ENCODE results near the gene CNGB1. TPM values are rescaled to one million over a fixed set of nuclear protein-coding genes. Genes with fewer than 3 reads are reported as not detected.

CNGB1 gene
- polyA plus RNA-seq, 1 donor from 2014 or later: 20.7 TPM

- Histone ChIP-seq H2AFZ (ENCODE audit: low read depth, low read length) (no peak overlapping the region), H3K27ac (ENCODE audit: low read length) (no peak overlapping the region), H3K4me3 (ENCODE audit: low read length) (no peak overlapping the region), H3K4me2 (ENCODE audit: low read length) (no peak overlapping the region), H3K9me3 (ENCODE audit: low read length) (no peaks in the 10 kb centered on the region), H3K9ac (ENCODE audit: low read length) (no peak overlapping the region), H3K27me3 (ENCODE audit: insufficient read depth, low read depth, low read length) (no peaks in the 10 kb centered on the region), H3K36me3 (ENCODE audit: insufficient read depth, low read length) (no peaks in the 10 kb centered on the region), H3F3A (ENCODE audit: insufficient read depth, low read length, poor library complexity, severe bottlenecking) (no peaks in the 10 kb centered on the region), H4K20me1 (ENCODE audit: insufficient read depth) (no peaks in the 10 kb centered on the region), H3K9me2 (ENCODE audit: insufficient read depth, low read length) (no peaks in the 10 kb centered on the region), H3K79me2 (replicated peaks; ENCODE audit: insufficient read depth, low read length) (no peaks in the 10 kb centered on the region)
- TF ChIP-seq CTCF (IDR thresholded peaks at IDR 0.05; ENCODE audit: poor library complexity, severe bottlenecking) (no peak), TAF1 (IDR thresholded peaks at IDR 0.05; ENCODE audit: low read depth) (no peak), EP300 (conservative IDR thresholded peaks at IDR 0.05; ENCODE audit: poor library complexity, severe bottlenecking) (no peak), MXI1 (conservative IDR thresholded peaks at IDR 0.05; ENCODE audit: poor library complexity, severe bottlenecking) (no peak), RAD21 (conservative IDR thresholded peaks at IDR 0.05) (no peak), POLR2AphosphoS5 (IDR thresholded peaks at IDR 0.05) (no peak), REST (IDR thresholded peaks at IDR 0.05; ENCODE audit: borderline replicate concordance) (no peak), SMC3 (conservative IDR thresholded peaks at IDR 0.05; ENCODE audit: poor library complexity) (no peak), EZH2 (IDR thresholded peaks at IDR 0.05; ENCODE audit: borderline replicate concordance, insufficient read depth, low read length, poor library complexity, severe bottlenecking) (no peak)
Measured at GRCh38 chr16:57941016-57941664, 29.8 kb downstream of the CNGB1 start.

GRCh38 chr16:57940382-57940966 is 30.5 kb downstream of the CNGB1 start:
- H2AFZ ChIP-seq (ENCODE audit: low read depth, low read length): no peak overlapping the region
- H3K4me3 ChIP-seq (ENCODE audit: low read length): no peak overlapping the region
- no peak overlapping the region for H3K9ac ChIP-seq (ENCODE audit: low read length)
- TF ChIP-seq REST (IDR thresholded peaks at IDR 0.05; ENCODE audit: borderline replicate concordance) (no peak), MXI1 (conservative IDR thresholded peaks at IDR 0.05; ENCODE audit: poor library complexity, severe bottlenecking) (no peak), SMC3 (conservative IDR thresholded peaks at IDR 0.05; ENCODE audit: poor library complexity) (no peak), RAD21 (conservative IDR thresholded peaks at IDR 0.05) (no peak), POLR2AphosphoS5 (IDR thresholded peaks at IDR 0.05) (no peak), EZH2 (IDR thresholded peaks at IDR 0.05; ENCODE audit: borderline replicate concordance, insufficient read depth, low read length, poor library complexity, severe bottlenecking) (no peak), EP300 (conservative IDR thresholded peaks at IDR 0.05; ENCODE audit: poor library complexity, severe bottlenecking) (no peak), CTCF (IDR thresholded peaks at IDR 0.05; ENCODE audit: poor library complexity, severe bottlenecking) (no peak)
- H3K9me2 ChIP-seq (ENCODE audit: insufficient read depth, low read length): no peaks in the 10 kb centered on the region
- H3K4me2 ChIP-seq (ENCODE audit: low read length): no peak overlapping the region
- H3F3A ChIP-seq (ENCODE audit: insufficient read depth, low read length, poor library complexity, severe bottlenecking): no peaks in the 10 kb centered on the region
- H4K20me1 ChIP-seq (ENCODE audit: insufficient read depth): no peaks in the 10 kb centered on the region
- no peak overlapping the region for H3K27ac ChIP-seq (ENCODE audit: low read length)
- no peaks in the 10 kb centered on the region for H3K36me3 ChIP-seq (ENCODE audit: insufficient read depth, low read length)
- no peaks in the 10 kb centered on the region for H3K9me3 ChIP-seq (ENCODE audit: low read length)
- no peaks in the 10 kb centered on the region for H3K27me3 ChIP-seq (ENCODE audit: insufficient read depth, low read depth, low read length)
- no peaks in the 10 kb centered on the region for H3K79me2 ChIP-seq (replicated peaks; ENCODE audit: insufficient read depth, low read length)

All from neural cell (in vitro differentiated cells).